ENCODE data around the gene TCF7L1.

DNA sequence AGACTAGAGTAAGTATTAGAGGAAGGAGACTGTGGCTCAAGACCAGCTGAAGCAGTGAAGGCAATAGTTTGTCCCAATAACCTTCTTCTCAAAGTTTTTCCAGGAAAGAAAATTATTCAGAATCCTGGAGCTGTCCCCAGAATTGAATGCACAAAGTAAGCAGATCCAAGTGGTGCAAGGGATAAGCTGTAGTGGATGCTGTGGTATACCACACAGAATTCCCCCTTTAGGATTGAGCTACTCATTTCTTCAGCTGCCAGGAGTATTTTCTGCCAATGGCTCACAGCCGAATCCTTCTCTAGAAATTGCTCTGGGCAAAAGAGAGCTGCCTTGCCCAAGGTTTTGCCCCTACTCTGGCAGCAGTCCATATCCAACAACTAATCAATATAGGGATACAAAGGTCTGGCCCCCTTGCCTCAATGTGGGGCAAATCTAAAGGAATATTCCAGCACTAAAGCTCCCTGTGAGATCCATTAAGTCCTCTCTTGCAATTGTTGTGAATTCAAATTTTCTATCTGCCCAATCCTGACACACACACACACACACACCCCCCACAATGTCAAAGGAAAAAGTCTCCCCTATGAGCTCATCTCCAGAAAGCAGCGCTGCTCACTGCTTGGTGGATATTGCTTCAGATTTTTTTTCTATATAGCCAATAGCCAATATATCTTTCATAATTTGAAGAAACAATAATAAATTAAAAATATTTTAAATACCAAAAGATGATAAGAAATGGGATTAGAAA lies 18.4 kb upstream of the TCF7L1 start:
- TF ChIP-seq, protein P1, sequence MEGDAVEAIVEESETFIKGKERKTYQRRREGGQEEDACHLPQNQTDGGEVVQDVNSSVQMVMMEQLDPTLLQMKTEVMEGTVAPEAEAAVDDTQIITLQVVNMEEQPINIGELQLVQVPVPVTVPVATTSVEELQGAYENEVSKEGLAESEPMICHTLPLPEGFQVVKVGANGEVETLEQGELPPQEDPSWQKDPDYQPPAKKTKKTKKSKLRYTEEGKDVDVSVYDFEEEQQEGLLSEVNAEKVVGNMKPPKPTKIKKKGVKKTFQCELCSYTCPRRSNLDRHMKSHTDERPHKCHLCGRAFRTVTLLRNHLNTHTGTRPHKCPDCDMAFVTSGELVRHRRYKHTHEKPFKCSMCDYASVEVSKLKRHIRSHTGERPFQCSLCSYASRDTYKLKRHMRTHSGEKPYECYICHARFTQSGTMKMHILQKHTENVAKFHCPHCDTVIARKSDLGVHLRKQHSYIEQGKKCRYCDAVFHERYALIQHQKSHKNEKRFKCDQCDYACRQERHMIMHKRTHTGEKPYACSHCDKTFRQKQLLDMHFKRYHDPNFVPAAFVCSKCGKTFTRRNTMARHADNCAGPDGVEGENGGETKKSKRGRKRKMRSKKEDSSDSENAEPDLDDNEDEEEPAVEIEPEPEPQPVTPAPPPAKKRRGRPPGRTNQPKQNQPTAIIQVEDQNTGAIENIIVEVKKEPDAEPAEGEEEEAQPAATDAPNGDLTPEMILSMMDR (IDR thresholded peaks at IDR 0.05; ENCODE audit: low read depth, low read length), result no peak
- TF ChIP-seq EZH2phosphoT487 (IDR thresholded peaks at IDR 0.05; ENCODE audit: low read depth), result no peak
